GM12874 (cell line): ENCODE results near the gene EEF1A2.

Experiments
- CTCF ChIP-seq: IDR thresholded peaks from 2 replicates; pipeline ENCODE4 v1.5.1; 2011; ENCODE audit warnings: low read depth, mild to moderate bottlenecking, control low read depth, low read length, moderate library complexity; ENCODE audit not compliant: insufficient read depth

The EEF1A2 gene

DNA sequence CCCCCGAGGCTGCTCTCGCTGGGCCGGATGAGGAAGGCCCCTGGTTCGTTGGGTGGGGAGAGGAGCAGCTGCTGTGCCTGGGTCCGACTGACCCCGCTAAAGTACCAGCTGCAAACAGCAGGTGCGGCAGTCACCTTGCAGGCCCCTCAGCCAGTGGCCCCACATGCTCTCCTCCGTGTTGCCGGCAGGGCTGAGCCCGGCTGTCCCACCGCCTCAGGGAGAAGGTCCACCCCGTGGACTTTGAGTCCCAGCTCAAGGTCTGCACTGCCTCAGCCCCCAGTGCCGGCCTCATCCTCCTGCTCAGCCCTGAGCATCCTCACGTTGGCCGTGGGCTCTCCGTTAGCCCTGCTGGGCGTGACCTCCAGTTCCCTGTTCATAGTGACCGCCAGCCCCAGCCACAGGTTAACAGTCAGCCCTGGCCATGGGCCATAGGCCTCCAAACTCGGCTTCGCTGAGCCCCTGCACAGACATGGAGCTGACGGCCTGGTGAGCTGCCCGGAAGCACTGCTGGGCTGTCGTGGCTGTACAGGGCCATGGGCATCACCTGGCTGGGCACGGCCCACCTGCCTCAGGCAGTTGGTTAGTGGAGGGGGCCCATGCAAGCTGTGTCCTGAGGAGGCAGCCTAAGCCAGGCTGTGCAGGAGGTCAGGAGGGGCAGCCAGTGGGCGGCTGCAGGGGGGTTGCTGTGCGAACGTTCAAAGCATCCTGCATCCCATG, 45.5 kb upstream of the EEF1A2 start:
- TF ChIP-seq CTCF: no peak

DNA sequence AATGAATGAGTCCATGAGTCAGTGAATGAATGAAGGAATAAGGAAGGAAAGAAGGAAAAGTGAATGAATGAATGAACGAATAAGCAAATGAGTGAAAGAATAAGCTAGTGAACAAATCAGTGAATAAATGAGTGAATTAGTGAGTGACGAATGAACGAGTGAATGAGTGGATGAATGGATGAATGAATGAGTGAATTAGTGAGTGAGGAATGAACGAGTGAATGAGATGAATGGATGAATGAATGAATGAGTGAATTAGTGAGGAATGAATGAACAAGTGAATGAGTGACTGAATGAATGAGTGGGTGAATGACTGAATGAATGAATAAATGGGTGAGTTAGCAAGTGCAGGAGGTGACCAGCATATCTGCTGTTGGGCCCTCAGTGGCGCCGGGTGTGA, 44.9 kb upstream of the EEF1A2 start:
- TF ChIP-seq CTCF: no peak

GRCh38 chr20:63543131-63543530, 44.2 kb upstream of the EEF1A2 start:
- TF ChIP-seq CTCF: no peak

GRCh38 chr20:63542696-63543095, 43.8 kb upstream of the EEF1A2 start:
- TF ChIP-seq CTCF: no peak

GRCh38 chr20:63542031-63542559, 43.2 kb upstream of the EEF1A2 start:
- TF ChIP-seq CTCF: no peak

- TF ChIP-seq CTCF: no peak
Observed at GRCh38 chr20:63541371-63541770, 42.5 kb upstream of the EEF1A2 start.

DNA sequence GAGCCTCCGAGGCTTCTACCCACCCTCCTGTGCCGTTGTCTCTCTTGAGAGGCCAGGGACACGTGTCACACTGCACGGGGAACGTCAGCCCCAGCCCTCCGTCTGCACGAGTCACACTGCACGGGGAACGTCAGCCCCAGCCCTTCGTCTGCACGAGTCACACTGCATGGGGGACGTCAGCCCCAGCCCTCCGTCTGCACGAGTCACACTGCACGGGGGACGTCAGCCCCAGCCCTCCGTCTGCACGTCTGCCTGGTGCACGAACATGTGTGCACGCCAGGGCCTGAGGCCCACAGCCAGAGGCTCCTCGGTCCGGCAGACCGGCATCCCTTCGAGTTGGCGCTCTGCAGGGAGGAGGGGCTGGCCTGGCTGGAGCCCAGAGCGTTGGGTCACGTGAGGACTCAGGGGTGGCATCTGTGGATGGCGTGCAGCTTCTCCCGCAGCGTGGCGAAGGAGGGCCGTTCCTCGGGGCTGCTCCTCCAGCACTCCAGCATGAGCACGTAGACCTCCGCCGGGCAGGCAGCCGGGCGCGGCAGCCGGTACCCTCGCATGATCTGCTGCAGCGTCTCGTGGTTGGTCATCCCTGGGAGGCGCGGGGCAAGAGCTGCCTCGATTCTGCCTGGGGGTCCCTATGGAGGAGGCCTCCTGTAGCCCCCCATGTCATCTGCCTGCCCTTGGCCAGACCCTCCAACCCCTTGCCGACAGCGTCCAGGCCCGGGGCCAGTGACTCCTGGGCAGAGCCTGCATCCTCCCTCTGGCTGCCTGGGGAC, 41.7 kb upstream of the EEF1A2 start:
- TF ChIP-seq CTCF: no peak
